Measurements from ENCODE around the gene MAPKAPK5. TPM values are rescaled to one million over a fixed set of nuclear protein-coding genes. Genes with fewer than 3 reads are reported as not detected.
"Not testable (repeated sequence)": the region's sequence is repeated elsewhere in the genome, so short reads cannot be mapped to it uniquely, and the experiment has no call there.

The MAPKAPK5 gene
- total RNA-seq, 2 donors from 2014 or later: 17.1 to 43.2 TPM

- Histone ChIP-seq H3K4me3 (no peak overlapping the region), H3K27me3 (no peaks in the 10 kb centered on the region), H3K4me1 (no peaks in the 10 kb centered on the region), H3K9me3 (no peaks in the 10 kb centered on the region), H3K36me3 (replicated peaks in 1 of 2; ENCODE audit: insufficient read depth in 1 of 2, low read depth in 2 of 2) (peaks cover 0 to 2% of the 10 kb centered on the region in 2 donors), H3K27ac (no peak overlapping the region)
- TF ChIP-seq POLR2A (IDR thresholded peaks at IDR 0.05): no peak
- no peak for TF ChIP-seq CTCF (IDR thresholded peaks at IDR 0.05)
- no peak for DNase-seq
- WGBS, 2 donors: 68 to 79% methylated on average over 6 of the region's 6 CpGs
- ATAC-seq: no peak
- intact Hi-C loops (cut with DNase I): loop anchor here (10.0 kb wide), 1 partner anchor 61 kb away; no protein-coding TSS in a partner anchor
Observed at GRCh38 chr12:111816065-111816615, 25.9 kb upstream of the MAPKAPK5 start.

GRCh38 chr12:111816898-111817297 is 25.1 kb upstream of the MAPKAPK5 start:
- intact Hi-C loops (cut with DNase I): loop anchor here (10.0 kb wide), 1 partner anchor 62 kb away; no protein-coding TSS in a partner anchor
- ATAC-seq; H3K9me3 ChIP-seq; H3K4me1 ChIP-seq; H3K27me3 ChIP-seq; H3K4me3 ChIP-seq; DNase-seq; H3K36me3 ChIP-seq (replicated peaks in 1 of 2; ENCODE audit: insufficient read depth in 1 of 2, low read depth in 2 of 2); H3K27ac ChIP-seq: not testable (repeated sequence)
- WGBS, 2 donors: 73 to 86% methylated on average over 3 of the region's 3 CpGs

- Histone ChIP-seq H3K36me3 (replicated peaks in 1 of 2; ENCODE audit: insufficient read depth in 1 of 2, low read depth in 2 of 2) (no peaks in the 10 kb centered on the region), H3K27ac (no peak overlapping the region), H3K9me3 (no peaks in the 10 kb centered on the region), H3K4me3 (no peak overlapping the region), H3K4me1 (no peaks in the 10 kb centered on the region), H3K27me3 (no peaks in the 10 kb centered on the region)
- intact Hi-C loops (cut with DNase I): loop anchor here (10.0 kb wide), 1 partner anchor 64 kb away; no protein-coding TSS in a partner anchor
- DNase-seq: no peak
- 73 to 78% methylated on average over 8 of the region's 8 CpGs for WGBS, 2 donors
- no peak for ATAC-seq
- TF ChIP-seq CTCF (IDR thresholded peaks at IDR 0.05): no peak
- TF ChIP-seq POLR2A (IDR thresholded peaks at IDR 0.05): no peak
Observed at GRCh38 chr12:111818340-111818739, 23.7 kb upstream of the MAPKAPK5 start.

- no peaks in the 10 kb centered on the region for H3K4me1 ChIP-seq
- intact Hi-C loops (cut with DNase I): loop anchor here (10.0 kb wide), 1 partner anchor 65 kb away; no protein-coding TSS in a partner anchor
- no peak overlapping the region for H3K4me3 ChIP-seq
- no peaks in the 10 kb centered on the region for H3K36me3 ChIP-seq (replicated peaks in 1 of 2; ENCODE audit: insufficient read depth in 1 of 2, low read depth in 2 of 2)
- TF ChIP-seq CTCF (IDR thresholded peaks at IDR 0.05) (no peak), POLR2A (IDR thresholded peaks at IDR 0.05) (no peak)
- H3K9me3 ChIP-seq: no peaks in the 10 kb centered on the region
- no peaks in the 10 kb centered on the region for H3K27me3 ChIP-seq
- ATAC-seq (no peak), DNase-seq (no peak)
- 70 to 81% methylated on average over 6 of the region's 6 CpGs for WGBS, 2 donors
- H3K27ac ChIP-seq: no peak overlapping the region
Observed at GRCh38 chr12:111819191-111820158, 22.6 kb upstream of the MAPKAPK5 start.

GRCh38 chr12:111820828-111821227 is 21.2 kb upstream of the MAPKAPK5 start:
- H3K36me3 ChIP-seq (replicated peaks in 1 of 2; ENCODE audit: insufficient read depth in 1 of 2, low read depth in 2 of 2); H3K27ac ChIP-seq; H3K4me1 ChIP-seq; H3K9me3 ChIP-seq; H3K4me3 ChIP-seq; DNase-seq; H3K27me3 ChIP-seq; ATAC-seq; intact Hi-C loops (cut with DNase I): not testable (repeated sequence)
- WGBS, 2 donors: 76 to 85% methylated on average over 8 of the region's 8 CpGs

Data from body of pancreas (tissue), 4 donors.